Measurements from ENCODE around the gene SNX14.
A peak's percentile ranks its signal among the peaks of the same experiment; 100 is the strongest.

Gene SNX14

DNA sequence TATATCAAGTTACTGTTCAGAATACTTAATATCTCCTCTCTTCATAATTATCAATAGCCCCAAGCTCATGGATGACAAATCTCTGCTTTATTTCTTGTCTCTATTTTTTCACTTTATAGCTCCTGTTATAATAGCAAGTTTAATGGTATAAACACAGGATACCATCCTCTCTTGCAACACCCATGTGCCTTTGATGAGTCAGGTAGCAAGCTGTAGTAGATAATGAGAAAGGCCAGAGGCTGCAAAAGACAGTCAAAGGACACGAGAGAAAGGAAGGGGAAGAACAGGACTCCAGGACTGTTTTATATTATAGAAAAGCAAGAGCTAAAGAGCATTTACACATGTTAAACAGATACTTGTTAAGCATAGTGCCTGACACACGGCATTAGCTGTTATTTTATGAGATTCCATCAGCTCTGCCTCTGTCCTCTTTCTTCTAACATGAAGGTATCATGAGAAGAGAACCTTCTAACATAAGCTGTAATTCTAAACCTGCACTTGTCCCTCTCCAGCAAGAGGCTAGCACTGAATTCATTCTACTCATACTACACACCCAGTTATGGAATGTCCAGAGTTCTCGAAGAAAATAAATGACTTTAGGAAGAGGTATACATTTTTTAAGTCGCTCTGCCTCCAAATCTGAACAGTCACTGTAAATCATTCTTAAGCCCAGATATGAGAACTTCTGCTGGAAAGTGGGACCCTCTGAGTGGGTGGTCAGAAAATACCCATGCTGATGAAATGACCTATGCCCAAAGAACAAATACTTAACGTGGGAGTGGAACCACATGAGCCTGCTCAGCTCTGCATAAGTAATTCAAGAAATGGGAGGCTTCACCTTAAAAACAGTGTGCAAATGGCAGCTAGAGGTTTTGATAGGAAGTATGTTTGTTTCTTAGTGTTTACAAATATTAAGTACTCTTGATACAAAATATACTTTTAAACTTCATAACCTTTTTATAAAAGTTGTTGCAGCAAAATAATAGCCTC lies 98.8 kb downstream of the SNX14 start:
- TF ChIP-seq CREB1 (IDR thresholded peaks at IDR 0.05; ENCODE audit: low read depth), result no peak
- TF ChIP-seq, protein P1, sequence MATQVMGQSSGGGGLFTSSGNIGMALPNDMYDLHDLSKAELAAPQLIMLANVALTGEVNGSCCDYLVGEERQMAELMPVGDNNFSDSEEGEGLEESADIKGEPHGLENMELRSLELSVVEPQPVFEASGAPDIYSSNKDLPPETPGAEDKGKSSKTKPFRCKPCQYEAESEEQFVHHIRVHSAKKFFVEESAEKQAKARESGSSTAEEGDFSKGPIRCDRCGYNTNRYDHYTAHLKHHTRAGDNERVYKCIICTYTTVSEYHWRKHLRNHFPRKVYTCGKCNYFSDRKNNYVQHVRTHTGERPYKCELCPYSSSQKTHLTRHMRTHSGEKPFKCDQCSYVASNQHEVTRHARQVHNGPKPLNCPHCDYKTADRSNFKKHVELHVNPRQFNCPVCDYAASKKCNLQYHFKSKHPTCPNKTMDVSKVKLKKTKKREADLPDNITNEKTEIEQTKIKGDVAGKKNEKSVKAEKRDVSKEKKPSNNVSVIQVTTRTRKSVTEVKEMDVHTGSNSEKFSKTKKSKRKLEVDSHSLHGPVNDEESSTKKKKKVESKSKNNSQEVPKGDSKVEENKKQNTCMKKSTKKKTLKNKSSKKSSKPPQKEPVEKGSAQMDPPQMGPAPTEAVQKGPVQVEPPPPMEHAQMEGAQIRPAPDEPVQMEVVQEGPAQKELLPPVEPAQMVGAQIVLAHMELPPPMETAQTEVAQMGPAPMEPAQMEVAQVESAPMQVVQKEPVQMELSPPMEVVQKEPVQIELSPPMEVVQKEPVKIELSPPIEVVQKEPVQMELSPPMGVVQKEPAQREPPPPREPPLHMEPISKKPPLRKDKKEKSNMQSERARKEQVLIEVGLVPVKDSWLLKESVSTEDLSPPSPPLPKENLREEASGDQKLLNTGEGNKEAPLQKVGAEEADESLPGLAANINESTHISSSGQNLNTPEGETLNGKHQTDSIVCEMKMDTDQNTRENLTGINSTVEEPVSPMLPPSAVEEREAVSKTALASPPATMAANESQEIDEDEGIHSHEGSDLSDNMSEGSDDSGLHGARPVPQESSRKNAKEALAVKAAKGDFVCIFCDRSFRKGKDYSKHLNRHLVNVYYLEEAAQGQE (IDR thresholded peaks at IDR 0.05; ENCODE audit: low read depth), result no peak
- 0 out of 2 replicates have a peak, but pooled peaks have one; percentile 37 for TF ChIP-seq CEBPB (IDR thresholded peaks at IDR 0.05)
- TF ChIP-seq, protein P2, sequence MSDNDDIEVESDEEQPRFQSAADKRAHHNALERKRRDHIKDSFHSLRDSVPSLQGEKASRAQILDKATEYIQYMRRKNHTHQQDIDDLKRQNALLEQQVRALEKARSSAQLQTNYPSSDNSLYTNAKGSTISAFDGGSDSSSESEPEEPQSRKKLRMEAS (IDR thresholded peaks at IDR 0.05), result peak; percentile 31; the same call in 1 of the 2 replicates
- TF ChIP-seq TEAD4 (IDR thresholded peaks at IDR 0.05), result peak; percentile 48; the same call in 1 of the 2 replicates

DNA sequence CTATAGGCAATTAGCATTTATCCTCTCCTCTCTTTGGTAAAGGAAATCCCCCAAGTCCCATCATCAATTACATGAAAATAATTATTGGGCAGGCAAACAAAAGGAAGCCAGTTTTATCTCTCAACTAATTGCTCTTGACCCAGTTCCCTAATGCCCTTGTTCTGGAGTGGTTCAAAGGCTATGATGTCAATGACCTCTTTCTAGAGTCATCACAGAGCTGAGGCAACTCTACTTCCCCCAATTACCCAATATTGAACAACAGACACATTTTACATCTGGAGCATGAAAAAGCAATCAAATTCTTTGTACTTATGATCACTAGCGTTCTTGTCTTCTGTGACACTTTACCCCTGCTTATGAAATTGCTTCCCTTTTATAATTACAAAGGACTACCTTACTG lies 100.3 kb downstream of the SNX14 start:
- TF ChIP-seq TCF12 (IDR thresholded peaks at IDR 0.05; ENCODE audit: low read depth) (no peak), NFIC (IDR thresholded peaks at IDR 0.05) (no peak), CEBPB (IDR thresholded peaks at IDR 0.05) (no peak), CREB1 (IDR thresholded peaks at IDR 0.05; ENCODE audit: low read depth) (no peak), TEAD4 (IDR thresholded peaks at IDR 0.05) (no peak), USF1 (IDR thresholded peaks at IDR 0.05) (no peak), TAF1 (IDR thresholded peaks at IDR 0.05; ENCODE audit: low read depth) (no peak), EP300 (IDR thresholded peaks at IDR 0.05; ENCODE audit: borderline replicate concordance) (no peak), EGR1 (IDR thresholded peaks at IDR 0.05) (no peak), ZBTB7A (IDR thresholded peaks at IDR 0.05; ENCODE audit: low read depth) (no peak)
- TF ChIP-seq, protein P2 (IDR thresholded peaks at IDR 0.05), result no peak

GRCh38 chr6:85490516-85491248 lies 103.0 kb downstream of the SNX14 start:
- TF ChIP-seq ZBTB7A (IDR thresholded peaks at IDR 0.05; ENCODE audit: low read depth), result no peak
- no peak for TF ChIP-seq USF1 (IDR thresholded peaks at IDR 0.05)
- TF ChIP-seq TAF1 (IDR thresholded peaks at IDR 0.05; ENCODE audit: low read depth), result no peak
- TF ChIP-seq FOXM1 (IDR thresholded peaks at IDR 0.05; ENCODE audit: borderline replicate concordance, low read depth), result 0 out of 2 replicates have a peak, but pooled peaks have one; percentile 42
- peak; percentile 20; the same call in 1 of the 2 replicates for TF ChIP-seq EGR1 (IDR thresholded peaks at IDR 0.05)
- peak; percentile 63 for TF ChIP-seq TEAD4 (IDR thresholded peaks at IDR 0.05)
- peak; percentile 63; the same call in 1 of the 2 replicates for TF ChIP-seq EP300 (IDR thresholded peaks at IDR 0.05; ENCODE audit: borderline replicate concordance)
- peak; percentile 56; the same call in 1 of the 2 replicates for TF ChIP-seq NFIC (IDR thresholded peaks at IDR 0.05)
- TF ChIP-seq, protein P1 (IDR thresholded peaks at IDR 0.05; ENCODE audit: low read depth), result no peak
- peak; percentile 64; the same call in 1 of the 2 replicates for TF ChIP-seq TCF12 (IDR thresholded peaks at IDR 0.05; ENCODE audit: low read depth)
- TF ChIP-seq YY1 (IDR thresholded peaks at IDR 0.05; ENCODE audit: low read depth), result no peak

GRCh38 chr6:85484948-85485347 lies 108.7 kb downstream of the SNX14 start:
- TF ChIP-seq CREB1 (IDR thresholded peaks at IDR 0.05; ENCODE audit: low read depth) (no peak), CEBPB (IDR thresholded peaks at IDR 0.05) (no peak), YY1 (IDR thresholded peaks at IDR 0.05; ENCODE audit: low read depth) (no peak), EGR1 (IDR thresholded peaks at IDR 0.05) (no peak), TEAD4 (IDR thresholded peaks at IDR 0.05) (no peak), USF1 (IDR thresholded peaks at IDR 0.05) (no peak), EP300 (IDR thresholded peaks at IDR 0.05; ENCODE audit: borderline replicate concordance) (no peak), ZBTB7A (IDR thresholded peaks at IDR 0.05; ENCODE audit: low read depth) (no peak), NFIC (IDR thresholded peaks at IDR 0.05) (no peak), FOXM1 (IDR thresholded peaks at IDR 0.05; ENCODE audit: borderline replicate concordance, low read depth) (no peak), TCF12 (IDR thresholded peaks at IDR 0.05; ENCODE audit: low read depth) (no peak), TAF1 (IDR thresholded peaks at IDR 0.05; ENCODE audit: low read depth) (no peak), RAD21 (IDR thresholded peaks at IDR 0.05; ENCODE audit: low read depth) (no peak)
- TF ChIP-seq, protein P2 (IDR thresholded peaks at IDR 0.05), result no peak
- TF ChIP-seq, protein P1 (IDR thresholded peaks at IDR 0.05; ENCODE audit: low read depth), result no peak

Data from Ishikawa (cell line).